ENCODE results near the gene RTL10.

The RTL10 gene

GRCh38 chr22:19854778-19855503 is at the start of gene RTL10, which contains the start of gene GNB1L:
Gene RTL10 (minus strand): TSS chr22:19854874. CDS start chr22:19852261, 2,613 bp downstream.
Gene GNB1L (minus strand): TSS chr22:19854874. CDS start chr22:19821355, 33,519 bp downstream.
- DNase-seq = peak; percentile 92 to 94

DNA sequence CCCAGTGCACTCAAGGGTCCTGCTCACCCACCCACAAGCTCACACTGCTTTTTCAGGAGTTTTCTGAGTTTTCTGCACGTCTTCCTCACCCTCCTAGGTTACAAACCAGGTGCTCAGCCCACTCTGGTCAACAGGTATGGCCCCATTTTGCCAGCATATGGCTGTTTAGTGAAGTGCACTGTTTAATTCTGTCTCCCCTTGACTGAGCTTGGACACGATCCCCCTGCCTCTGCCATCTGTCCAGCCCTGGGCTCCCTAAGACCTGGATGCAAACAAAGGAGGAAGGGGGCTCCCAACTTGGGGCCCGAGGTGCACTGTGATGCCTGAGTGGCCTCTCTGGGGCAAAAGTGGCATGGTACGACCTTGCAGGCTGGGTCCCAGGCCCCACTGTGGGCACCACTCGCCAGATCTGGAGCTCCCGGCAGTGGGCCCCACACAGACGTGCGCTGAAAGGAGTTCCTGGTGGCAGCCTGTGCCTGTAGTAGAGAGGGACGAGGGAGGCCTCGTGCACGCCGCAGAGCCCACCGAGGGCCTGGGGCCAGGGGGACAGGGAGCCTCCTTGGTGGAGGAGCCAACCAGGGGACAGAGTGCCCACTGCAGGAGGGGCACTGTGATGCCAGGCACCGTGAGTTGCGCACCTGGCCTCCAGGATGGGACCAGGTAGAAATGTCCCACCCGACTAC is 49.6 kb upstream of the RTL10 start:
- no peak for DNase-seq

GRCh38 chr22:19903513-19903912 is 48.8 kb upstream of the RTL10 start:
- no peak for DNase-seq

DNA sequence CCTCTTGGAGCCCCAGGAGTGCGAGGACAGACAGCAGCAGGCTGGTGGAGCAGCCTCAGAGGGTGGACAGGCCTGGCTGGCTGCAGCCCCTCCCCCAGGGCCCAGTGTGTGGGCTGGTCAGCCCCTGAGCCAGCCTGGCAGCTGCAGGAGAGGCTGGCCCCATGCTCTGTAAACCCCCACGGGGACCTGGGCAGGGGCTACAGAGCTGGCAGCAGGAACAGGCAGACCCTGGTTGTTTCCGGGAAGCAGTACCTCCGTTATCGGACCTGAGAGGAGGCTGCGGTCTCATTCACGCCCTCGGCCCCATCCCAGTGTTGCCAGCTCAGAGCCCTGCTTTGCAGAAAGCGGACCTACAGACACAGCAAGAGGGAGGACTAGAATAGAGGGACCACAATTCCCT is 48.4 kb upstream of the RTL10 start:
- no peak for DNase-seq

DNA sequence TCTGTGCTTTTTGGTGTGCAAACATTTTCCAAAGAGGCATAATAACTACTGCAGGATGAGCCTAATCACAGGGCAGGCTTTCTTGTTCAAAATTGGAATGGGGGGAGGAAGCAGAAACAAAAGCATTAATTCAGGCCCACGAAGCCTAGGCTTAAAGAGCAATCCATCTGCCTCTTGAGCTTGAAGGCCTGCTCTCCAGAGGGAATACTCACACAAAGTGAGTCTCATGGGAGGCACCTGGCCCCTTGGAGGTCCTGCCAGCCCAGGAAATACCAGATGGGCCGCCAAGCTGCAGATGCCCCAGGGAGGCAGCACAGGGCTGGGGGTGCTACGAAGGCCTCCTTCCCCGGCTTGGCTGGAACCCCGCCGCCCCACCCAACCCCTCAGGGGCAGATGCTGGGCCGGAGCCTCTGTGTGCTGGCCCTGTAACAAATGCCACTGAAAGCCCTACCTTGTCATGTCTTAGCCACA is 47.6 kb upstream of the RTL10 start:
- DNase-seq = no peak

DNA sequence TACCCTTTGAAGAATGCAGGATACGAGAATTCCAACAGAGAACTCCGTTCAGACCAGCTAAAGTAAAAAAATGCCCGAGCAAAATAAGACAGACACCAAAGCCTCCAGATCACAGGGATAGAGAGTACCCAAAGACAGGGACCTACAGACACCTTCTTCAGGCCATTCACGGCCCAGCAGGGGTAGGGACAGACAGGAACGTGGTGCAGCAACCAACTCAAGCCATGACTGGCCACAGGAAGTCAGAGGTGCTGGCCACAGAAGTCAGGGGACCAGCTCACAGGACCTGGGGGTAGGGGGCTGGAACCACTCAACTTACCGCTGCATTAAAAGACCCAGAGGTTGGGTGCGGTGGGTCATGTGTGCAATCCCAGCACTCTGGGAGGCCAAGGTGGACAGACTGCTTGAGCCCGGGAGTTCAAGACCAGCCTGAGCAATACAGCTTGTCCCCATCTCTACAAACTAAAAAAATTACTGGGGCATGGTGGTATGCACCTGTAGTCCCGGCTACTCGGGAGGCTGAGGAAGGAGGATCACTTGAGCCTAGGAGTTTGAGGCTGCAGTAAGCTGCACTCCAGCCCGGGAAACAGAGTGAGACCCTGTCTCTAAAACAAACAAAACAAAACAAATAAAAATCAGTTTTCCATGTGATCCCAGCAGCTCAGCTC is 47.0 kb upstream of the RTL10 start:
- no peak for DNase-seq

DNA sequence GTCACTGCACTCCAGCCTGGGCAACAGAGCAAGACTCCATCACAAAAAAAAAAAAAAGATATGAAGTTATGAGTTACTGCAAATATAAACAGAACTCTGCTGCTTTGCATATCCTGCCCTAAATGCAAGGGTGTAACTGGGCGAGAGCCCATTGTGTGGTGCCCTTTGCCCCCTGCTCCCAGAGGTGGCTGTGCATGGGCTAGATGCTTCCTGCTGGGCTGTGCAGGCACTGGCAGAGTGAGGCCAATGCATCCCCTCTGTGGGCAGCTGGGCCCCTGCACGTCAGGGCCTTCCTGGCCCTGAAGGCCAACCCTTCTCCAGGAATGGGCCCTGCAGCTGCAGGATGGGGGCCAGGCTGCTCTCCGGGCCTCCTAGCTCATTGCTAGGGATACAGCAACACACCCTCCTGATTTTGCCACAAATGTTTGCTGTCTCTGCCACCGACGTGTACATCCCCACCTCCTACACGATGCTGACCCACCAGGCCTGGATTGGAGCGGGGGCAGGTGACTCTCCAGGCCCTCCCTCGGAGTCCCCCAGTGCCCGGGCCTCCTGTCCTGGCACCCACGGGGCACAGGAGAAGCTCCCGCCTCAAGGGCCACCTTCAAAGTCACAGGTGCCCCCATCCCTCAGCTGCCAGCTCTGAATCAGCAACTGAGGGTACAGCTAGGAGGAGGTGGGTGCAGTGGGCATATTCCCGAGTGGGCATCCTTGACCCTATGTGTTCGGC is 46.2 kb upstream of the RTL10 start:
- no peak for DNase-seq

DNA sequence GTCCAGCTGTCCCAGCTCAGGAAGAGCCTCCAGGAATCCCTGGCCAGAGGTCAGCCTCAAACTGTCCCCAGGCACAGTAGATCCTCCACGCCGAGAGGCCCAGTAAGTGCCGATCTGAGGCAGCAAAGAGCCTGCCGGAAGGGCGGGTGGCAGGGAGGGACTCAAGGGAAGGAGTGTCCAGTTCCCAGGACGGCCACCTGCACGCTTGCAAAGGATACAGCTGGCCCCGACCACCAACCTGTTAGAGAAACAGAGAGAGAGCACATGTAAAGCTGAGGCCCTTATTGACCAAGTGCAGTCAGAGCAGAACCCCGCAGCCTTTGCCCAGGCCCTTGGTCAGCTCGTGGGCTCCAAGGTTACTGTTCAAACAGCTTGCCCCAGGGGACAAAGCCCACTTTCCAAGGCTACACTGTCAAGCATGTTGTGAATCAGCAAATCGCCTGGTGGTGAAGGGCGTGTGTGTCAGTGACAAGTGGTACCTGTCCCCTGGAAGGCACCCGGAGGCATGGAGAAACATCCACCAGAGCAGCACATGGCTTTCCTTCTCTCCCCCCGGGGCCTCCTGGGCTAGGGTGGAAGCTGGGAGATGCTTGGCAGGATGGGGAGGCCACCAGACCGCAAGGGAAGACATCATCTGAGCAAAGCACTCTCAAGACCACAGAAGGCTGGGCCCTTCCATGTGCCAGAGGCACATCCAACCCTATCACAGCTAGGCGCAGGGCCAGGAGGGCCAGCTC is 44.3 kb upstream of the RTL10 start:
- no peak for DNase-seq

- DNase-seq = no peak
Measured at GRCh38 chr22:19898145-19898544, 43.5 kb upstream of the RTL10 start.

DNA sequence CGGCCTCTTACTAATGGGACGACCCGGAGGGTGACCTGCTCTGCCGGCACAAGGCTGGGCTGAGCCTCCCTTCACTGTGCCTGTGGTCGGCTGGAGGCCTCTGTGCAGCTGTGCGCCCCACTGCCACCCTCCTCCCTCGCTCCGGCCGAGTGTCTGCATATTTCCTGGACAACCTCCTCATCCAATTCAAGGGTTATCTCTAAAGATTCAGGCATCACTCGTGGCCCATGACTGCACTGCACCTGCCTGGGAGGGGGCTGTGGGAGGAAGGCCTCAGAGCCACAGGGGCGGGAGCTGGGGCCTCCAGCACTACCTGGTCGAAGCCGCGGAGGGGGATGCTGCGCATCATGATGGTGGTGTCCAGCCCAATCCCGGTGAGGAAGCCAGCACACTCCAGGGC is 43.1 kb upstream of the RTL10 start:
- no peak for DNase-seq

DNA sequence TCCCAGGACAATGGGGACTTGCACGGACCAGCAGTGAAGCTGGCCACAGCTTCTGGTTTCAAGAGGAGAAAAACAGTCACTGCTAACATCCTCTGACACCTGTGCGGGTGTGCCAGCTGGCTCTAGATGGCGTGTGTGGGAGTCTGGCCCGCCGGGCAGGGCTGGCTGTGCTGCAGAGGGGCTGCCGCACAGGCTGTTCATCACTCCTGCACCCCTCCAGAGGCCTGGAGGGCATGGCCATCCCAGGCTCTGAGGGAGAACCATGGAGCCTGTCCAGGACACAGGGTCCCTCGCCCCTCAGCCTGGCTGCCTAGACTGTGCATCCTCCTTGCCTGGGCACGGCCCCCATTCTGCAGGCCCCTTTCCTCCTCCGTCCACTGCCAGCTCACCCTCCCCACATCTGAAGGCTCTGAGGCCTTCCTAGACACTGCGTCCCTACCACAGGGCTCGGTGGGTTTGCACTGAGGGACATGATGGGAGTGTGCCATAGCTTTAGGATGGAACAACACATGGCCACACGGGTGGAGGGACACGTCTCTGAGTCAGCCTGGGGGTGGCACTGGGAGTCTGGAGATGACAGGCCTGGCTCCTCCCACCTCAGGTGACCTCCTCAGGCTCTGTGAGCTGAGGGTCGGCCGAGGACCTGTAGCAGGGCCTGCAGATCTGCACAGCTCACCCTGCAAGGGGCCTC is 42.1 kb upstream of the RTL10 start:
- no peak for DNase-seq

DNA sequence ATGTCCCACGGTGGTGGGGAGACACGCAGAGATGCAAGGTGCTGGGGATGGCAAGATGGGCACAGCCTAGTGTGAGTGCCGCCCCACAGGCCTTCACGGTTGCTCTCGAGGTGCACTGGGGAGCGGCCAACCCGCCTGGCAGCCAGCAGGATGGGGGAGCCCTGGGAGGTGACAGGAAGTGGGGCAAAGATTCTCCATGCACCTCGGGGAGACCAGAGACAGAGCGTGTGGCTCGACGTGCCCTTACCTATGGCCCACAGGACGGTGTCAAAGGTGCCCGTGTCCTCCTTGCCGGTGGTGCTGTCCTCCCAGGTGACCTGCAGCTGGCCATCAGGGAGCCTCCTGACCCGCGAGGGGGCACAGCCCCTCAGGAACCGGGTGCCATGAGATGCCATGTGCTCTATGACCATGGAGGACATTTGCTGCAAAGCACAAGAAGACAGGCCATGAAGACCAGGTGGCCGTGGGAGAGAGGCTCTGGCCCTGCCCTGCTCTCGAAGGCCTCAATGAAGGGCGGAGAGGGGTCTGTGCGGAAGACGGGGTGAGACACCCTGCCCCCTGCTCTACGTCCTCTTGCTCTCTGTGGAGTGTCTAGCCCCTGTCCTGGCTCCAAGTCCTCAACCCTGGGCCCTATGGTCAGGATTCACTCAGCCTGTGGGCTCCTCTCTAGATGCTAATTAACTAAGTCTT is 40.6 kb upstream of the RTL10 start:
- no peak for DNase-seq

- DNase-seq = no peak
Measured at GRCh38 chr22:19893363-19893762, 38.7 kb upstream of the RTL10 start.

DNA sequence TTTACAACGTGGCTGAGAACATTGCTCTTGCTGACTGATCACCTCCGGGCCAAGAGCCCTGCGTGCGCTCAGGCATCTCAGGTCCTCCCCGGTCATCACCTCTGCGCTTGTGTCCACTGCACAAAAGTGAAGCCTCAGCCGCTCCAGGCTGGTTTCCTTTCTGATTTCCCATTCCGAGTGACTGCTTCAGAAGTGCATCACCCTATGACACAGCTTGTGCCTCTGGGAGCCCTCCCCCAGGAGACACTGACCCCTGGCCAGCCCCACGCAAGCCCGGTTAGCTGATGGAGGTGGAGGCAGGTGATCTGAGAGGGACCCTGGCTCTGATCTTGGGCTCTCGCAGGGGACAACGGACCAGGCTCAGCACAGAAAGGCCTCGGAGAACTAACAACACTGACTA is 38.3 kb upstream of the RTL10 start:
- no peak for DNase-seq

DNA sequence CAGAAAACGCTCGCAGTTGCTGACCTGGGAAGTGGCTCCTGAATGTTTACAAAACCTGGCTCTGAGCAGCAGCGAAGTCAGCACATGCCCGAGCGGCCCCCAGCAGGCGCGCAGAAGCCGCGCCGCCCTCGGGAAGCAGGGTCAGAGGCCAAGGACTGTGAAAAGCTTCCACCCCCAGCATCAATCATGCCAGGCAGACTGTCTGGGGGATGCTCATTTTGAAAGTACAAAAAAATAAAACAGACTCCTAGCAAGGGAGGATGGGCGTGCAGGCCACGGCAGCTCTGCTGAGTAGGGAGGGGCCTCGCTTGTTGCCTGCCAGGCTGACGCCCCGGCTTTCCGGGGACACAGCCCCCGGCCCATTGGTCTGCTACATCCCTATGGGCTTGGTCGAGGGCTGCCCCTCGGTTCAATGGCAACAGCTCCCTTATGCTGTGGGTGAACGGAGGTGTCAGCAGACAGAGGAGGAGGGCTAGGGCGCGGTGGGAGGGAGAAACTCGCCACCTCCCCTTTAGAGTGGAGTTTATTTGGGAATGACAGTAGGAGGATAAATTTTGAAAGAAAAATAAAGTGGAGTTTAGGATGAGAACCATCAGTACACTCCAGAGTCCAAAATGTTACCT is 37.7 kb upstream of the RTL10 start:
- peak; percentile 34 to 56 for DNase-seq

GRCh38 chr22:19891317-19892256 is 36.9 kb upstream of the RTL10 start:
- peak; percentile 73 to 77 for DNase-seq

DNA sequence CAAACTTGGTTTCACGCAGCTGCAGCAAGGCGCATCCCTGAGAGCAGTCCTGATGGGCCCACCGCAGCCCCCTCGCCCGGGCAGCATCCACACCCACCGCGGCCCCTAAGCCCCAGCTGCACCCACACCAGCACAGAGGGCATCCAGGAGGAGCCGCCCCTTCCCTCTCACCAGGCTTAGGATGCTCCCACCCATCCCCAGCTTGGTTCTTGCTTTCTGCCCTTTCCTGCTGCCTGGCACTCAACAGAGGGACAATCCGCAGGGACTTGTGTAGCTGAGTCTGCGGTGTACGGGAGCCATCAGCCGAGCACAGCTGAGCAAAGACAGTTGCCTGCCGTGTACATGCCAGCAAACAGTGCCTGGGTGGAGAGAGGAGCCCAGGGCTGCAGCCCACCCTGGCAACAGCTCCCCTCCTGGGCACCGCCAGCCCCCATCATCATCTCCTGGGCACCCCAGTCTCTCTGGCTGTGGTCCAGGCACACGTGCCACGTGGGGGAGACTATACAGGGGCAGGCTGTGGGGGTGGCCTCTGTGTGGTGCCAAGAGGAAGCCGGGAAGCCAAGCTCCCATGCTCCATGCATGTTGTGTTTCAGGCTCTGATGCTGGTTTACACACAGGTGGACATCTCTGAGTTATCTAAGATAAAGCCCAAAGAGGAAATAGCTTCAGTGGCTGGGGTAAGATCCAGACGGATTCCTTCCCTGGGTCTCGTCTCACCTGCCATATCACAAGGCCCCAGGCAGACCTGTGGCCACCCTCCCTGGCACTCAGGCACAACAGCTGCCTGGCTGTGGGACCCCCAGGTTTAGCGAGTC is 36.0 kb upstream of the RTL10 start:
- DNase-seq = no peak

- DNase-seq = no peak
Measured at GRCh38 chr22:19889951-19890350, 35.3 kb upstream of the RTL10 start.

All from stimulated activated CD4-positive, alpha-beta T cell treated with anti-CD3 and anti-CD28 coated beads, Interleukin-2, amount 100 ng/mL, for 48 hours (primary cell).